Small intestine (tissue), 7 donors: ENCODE data around the gene CCDC183. TPM values are rescaled to one million over a fixed set of nuclear protein-coding genes. Genes with fewer than 3 reads are reported as not detected.

Experiments used
- DNase-seq, 2 donors: peaks; one replicate each; pipeline versions ENCODE4 v3.0.0 to v3.0.0-alpha.2; 2013
- FAIRE-seq: peaks from 2 replicates; lab custom pipeline; 2012; peaks lifted over from hg19 to GRCh38; lab: Jason Lieb, UNC
- H3K27ac ChIP-seq, 3 donors: one replicate each; pipeline ENCODE4 v1.5.1; 2013; ENCODE audit warnings: low read length in 2 of 3, mild to moderate bottlenecking in 2 of 3, control low read depth in 1 of 3, inconsistent platforms in 1 of 3, low read depth in 1 of 3, moderate library complexity in 1 of 3
- H3K27me3 ChIP-seq, 3 donors: one replicate each; pipeline ENCODE4 v1.6.1; 2013; ENCODE audit warnings: low read length in 3 of 3, inconsistent platforms in 1 of 3; ENCODE audit not compliant: control insufficient read depth in 3 of 3, insufficient read depth in 3 of 3
- H3K36me3 ChIP-seq, 3 donors: one replicate each; pipeline ENCODE4 v1.6.1; 2013; ENCODE audit warnings: low read length in 3 of 3, inconsistent platforms in 1 of 3, low read depth in 1 of 3, mild to moderate bottlenecking in 1 of 3, moderate library complexity in 1 of 3; ENCODE audit not compliant: control insufficient read depth in 3 of 3, insufficient read depth in 2 of 3
- H3K4me1 ChIP-seq, 3 donors: one replicate each; pipeline ENCODE4 v1.6.1; 2013; ENCODE audit warnings: low read length in 2 of 3, inconsistent platforms in 1 of 3, low read depth in 1 of 3, mild to moderate bottlenecking in 1 of 3, moderate library complexity in 1 of 3; ENCODE audit not compliant: control insufficient read depth in 3 of 3, insufficient read depth in 2 of 3
- H3K4me3 ChIP-seq, 3 donors: one replicate each; pipeline ENCODE4 v1.5.1; 2013; ENCODE audit warnings: low read length in 3 of 3, control low read depth in 1 of 3, inconsistent platforms in 1 of 3, low read depth in 1 of 3, mild to moderate bottlenecking in 1 of 3, moderate library complexity in 1 of 3
- H3K9me3 ChIP-seq, 2 donors: one replicate each; pipeline ENCODE4 v1.6.1; 2013; ENCODE audit warnings: low read depth in 1 of 2, low read length in 1 of 2; ENCODE audit not compliant: control insufficient read depth in 2 of 2, insufficient read depth in 1 of 2
- WGBS, 3 donors: extraction: QIAGEN DNeasy Blood & Tissue Kit; methylation state at CpG; one replicate each; pipeline ENCODE4 v1.1.7; 2013; 5-methylcytosine and 5-hydroxymethylcytosine counted together
- polyA plus RNA-seq, 4 donors: library from polyadenylated mRNA; stranded (reverse) in 3 of 4; unstranded in 1 of 4; fragments of 200-250 nt in 3 of 4; fragments of 120-200 nt in 1 of 4; gene quantifications; one replicate each; pipeline versions ENCODE4 v1.2.1 to v1.2.3, GENCODE V29; 2013
- donor health status: healthy with polysubstance abuse.
- donor health status: control.
- donor health status: control.
- donor health status: Bipolar disorder and iron deficiency.
- donor health status: healthy.

The CCDC183 gene
- polyA plus RNA-seq, 4 donors = 0.40 to 37.9 (median 2.1) TPM

GRCh38 chr9:136826188-136826541 is 30.0 kb downstream of the CCDC183 start:
- H3K27ac ChIP-seq = no peak overlapping the region
- no peaks in the 10 kb centered on the region for H3K4me1 ChIP-seq
- DNase-seq (no peak), FAIRE-seq (no peak)
- H3K4me3 ChIP-seq = no peak overlapping the region
- 93 to 96% (median 93%) methylated on average over 16 to 17 of the region's 17 CpGs for WGBS, 3 donors
- no peaks in the 10 kb centered on the region for H3K27me3 ChIP-seq
- no peaks in the 10 kb centered on the region for H3K9me3 ChIP-seq
- peaks cover 11 to 93% (median 16%) of the 10 kb centered on the region in 3 donors for H3K36me3 ChIP-seq

GRCh38 chr9:136826703-136827582 is 30.8 kb downstream of the CCDC183 start:
- no peak for DNase-seq
- no peak overlapping the region for H3K4me3 ChIP-seq
- H3K4me1 ChIP-seq = no peaks in the 10 kb centered on the region
- 85 to 91% (median 91%) methylated on average over 22 to 24 of the region's 24 CpGs for WGBS, 3 donors
- peaks cover 13 to 99% (median 18%) of the 10 kb centered on the region in 3 donors for H3K36me3 ChIP-seq
- no peaks in the 10 kb centered on the region for H3K9me3 ChIP-seq
- no peak overlapping the region for H3K27ac ChIP-seq
- H3K27me3 ChIP-seq = no peaks in the 10 kb centered on the region
- FAIRE-seq = no peak

- H3K9me3 ChIP-seq = no peaks in the 10 kb centered on the region
- no peak for DNase-seq
Observed at GRCh38 chr9:136827794-136828473, 31.8 kb downstream of the CCDC183 start.

GRCh38 chr9:136828474-136829140 is 32.5 kb downstream of the CCDC183 start:
- H3K36me3 ChIP-seq = peaks cover 11 to 99% (median 18%) of the 10 kb centered on the region in 3 donors
- WGBS, 3 donors = 94 to 96% (median 94%) methylated on average over 31 of the region's 31 CpGs
- no peak overlapping the region for H3K4me3 ChIP-seq
- DNase-seq = no peak
- H3K27ac ChIP-seq = no peak overlapping the region
- no peaks in the 10 kb centered on the region for H3K4me1 ChIP-seq
- no peak for FAIRE-seq
- no peaks in the 10 kb centered on the region for H3K9me3 ChIP-seq
- no peaks in the 10 kb centered on the region for H3K27me3 ChIP-seq

More at GRCh38 chr9:136827794-136828473, 31.8 kb downstream of the CCDC183 start:
- no peaks in the 10 kb centered on the region for H3K27me3 ChIP-seq
- H3K4me1 ChIP-seq = no peaks in the 10 kb centered on the region
- no peak overlapping the region for H3K4me3 ChIP-seq
- FAIRE-seq = no peak
- peaks cover 14 to 100% (median 18%) of the 10 kb centered on the region in 3 donors for H3K36me3 ChIP-seq
- WGBS, 3 donors = 87 to 94% (median 88%) methylated on average over 14 of the region's 14 CpGs
- H3K27ac ChIP-seq = no peak overlapping the region

- no peaks in the 10 kb centered on the region for H3K9me3 ChIP-seq
- H3K4me3 ChIP-seq = no peak overlapping the region
- no peaks in the 10 kb centered on the region for H3K27me3 ChIP-seq
- DNase-seq (no peak), FAIRE-seq (no peak)
- no peak overlapping the region for H3K27ac ChIP-seq
- 93 to 96% (median 94%) methylated on average over 13 to 14 of the region's 14 CpGs for WGBS, 3 donors
- peaks cover 11 to 95% (median 18%) of the 10 kb centered on the region in 3 donors for H3K36me3 ChIP-seq
- no peaks in the 10 kb centered on the region for H3K4me1 ChIP-seq
Observed at GRCh38 chr9:136829412-136829811, 33.3 kb downstream of the CCDC183 start.

- peaks cover 11 to 91% (median 19%) of the 10 kb centered on the region in 3 donors for H3K36me3 ChIP-seq
- DNase-seq (no peak), FAIRE-seq (no peak)
Observed at GRCh38 chr9:136829981-136830885, 34.1 kb downstream of the CCDC183 start.

GRCh38 chr9:136831002-136831719 is 35.0 kb downstream of the CCDC183 start:
- FAIRE-seq = no peak
- Histone ChIP-seq H3K9me3 (no peaks in the 10 kb centered on the region), H3K27ac (no peak overlapping the region), H3K36me3 (peaks cover 11 to 91% (median 19%) of the 10 kb centered on the region in 3 donors), H3K4me3 (no peak overlapping the region), H3K27me3 (no peaks in the 10 kb centered on the region), H3K4me1 (no peaks in the 10 kb centered on the region)
- 89 to 93% (median 93%) methylated on average over 28 to 30 of the region's 30 CpGs for WGBS, 3 donors
- no peak for DNase-seq

More at GRCh38 chr9:136829981-136830885, 34.1 kb downstream of the CCDC183 start:
- Histone ChIP-seq H3K4me1 (no peaks in the 10 kb centered on the region), H3K27ac (no peak overlapping the region), H3K4me3 (no peak overlapping the region), H3K9me3 (no peaks in the 10 kb centered on the region), H3K27me3 (no peaks in the 10 kb centered on the region)
- 85 to 91% (median 90%) methylated on average over 37 to 41 of the region's 41 CpGs for WGBS, 3 donors
